T-cell (primary cell): ENCODE measurements around the gene TELO2. TPM values are rescaled to one million over a fixed set of nuclear protein-coding genes. Genes with fewer than 3 reads are reported as not detected.

Source experiments
- ATAC-seq, 4 experiments: fragments of 200-7000 bp in 3 of 4; fragments of 150-1000 bp in 1 of 4; cut with Tn5 transposase; replicated peaks in 1 of 4; 1 replicate in 3 of 4; 2 replicates in 1 of 4; pipeline ENCODE4 v1.10.0; 2021; ENCODE audit warnings: moderate library complexity in 3 of 4, mild to moderate bottlenecking in 2 of 4, moderate number of reproducible peaks in 1 of 4
- CTCF ChIA-PET, 2 donors: fragments of 300-600 bp; sonication (Branson Sonifier 250); formaldehyde crosslinking; loops; one replicate each; lab custom pipeline; 2022; ENCODE audit warnings: antibody characterized with exemption in 2 of 2; lab: Charles Lee
- POLR2A ChIA-PET, 2 donors: fragments of 300-600 bp; sonication (Branson Sonifier 250); formaldehyde crosslinking; loops; one replicate each; lab custom pipeline; 2022; ENCODE audit warnings: antibody characterized with exemption in 2 of 2; lab: Charles Lee
- DNase-seq, 35 experiments: peaks; one replicate each; pipeline versions ENCODE4 v3.0.0 to v3.0.0-alpha.2; 2013 to 2023
- H3K27ac ChIP-seq: one replicate; pipeline ENCODE4 v1.5.1; 2013; ENCODE audit warnings: low read length
- H3K27me3 ChIP-seq, 2 experiments: replicated peaks in 1 of 2; 1 replicate in 1 of 2; 2 replicates in 1 of 2; pipeline versions ENCODE4 v1.6.1 to v1.7.0; 2013; ENCODE audit warnings: low read length in 1 of 2, mixed read lengths in 1 of 2; ENCODE audit not compliant: control insufficient read depth in 2 of 2, insufficient read depth in 2 of 2; ENCODE audit errors: extremely low read depth in 1 of 2
- H3K36me3 ChIP-seq, 2 donors: 1 replicate in 1 of 2; 2 replicates in 1 of 2; pipeline versions ENCODE4 v1.6.1 to v1.7.0; 2013; ENCODE audit warnings: low read length in 1 of 2; ENCODE audit not compliant: control insufficient read depth in 2 of 2, insufficient read depth in 1 of 2; ENCODE audit errors: extremely low read depth in 1 of 2
- H3K4me1 ChIP-seq, 2 experiments: 1 replicate in 1 of 2; 2 replicates in 1 of 2; pipeline versions ENCODE4 v1.6.1 to v1.7.0; 2013; ENCODE audit warnings: low read length in 2 of 2, mixed read lengths in 1 of 2; ENCODE audit not compliant: insufficient read depth in 2 of 2, control insufficient read depth in 1 of 2; ENCODE audit errors: extremely low read depth in 1 of 2
- H3K4me3 ChIP-seq, 2 donors: 1 replicate in 1 of 2; 2 replicates in 1 of 2; pipeline versions ENCODE4 v1.5.1 to v1.7.0; 2013; ENCODE audit warnings: mild to moderate bottlenecking in 2 of 2, low read length in 1 of 2, moderate library complexity in 1 of 2; ENCODE audit not compliant: control insufficient read depth in 1 of 2; ENCODE audit errors: extremely low read depth in 1 of 2
- H3K9me3 ChIP-seq: 2 replicates; pipeline ENCODE4 v1.7.0; 2013
- H3K27ac Mint-ChIP-seq, 2 donors: one replicate each; pipeline ENCODE4 v1.8.0; 2020 to 2021; ENCODE audit warnings: mild to moderate bottlenecking in 2 of 2, mixed read lengths in 2 of 2
- H3K27me3 Mint-ChIP-seq, 2 donors: one replicate each; pipeline ENCODE4 v1.8.0; 2021 to 2022; ENCODE audit warnings: mixed read lengths in 2 of 2
- H3K36me3 Mint-ChIP-seq: one replicate; pipeline ENCODE4 v1.8.0; 2021; ENCODE audit warnings: mixed read lengths
- H3K4me1 Mint-ChIP-seq, 3 donors: one replicate each; pipeline ENCODE4 v1.8.0; 2020 to 2022; ENCODE audit warnings: mixed read lengths in 3 of 3, mild to moderate bottlenecking in 1 of 3
- H3K4me3 Mint-ChIP-seq, 3 donors: one replicate each; pipeline ENCODE4 v1.8.0; 2020 to 2022; ENCODE audit warnings: mild to moderate bottlenecking in 3 of 3, mixed read lengths in 3 of 3, moderate library complexity in 3 of 3
- H3K9me3 Mint-ChIP-seq, 3 donors: one replicate each; pipeline ENCODE4 v1.8.0; 2020 to 2022; ENCODE audit warnings: mixed read lengths in 3 of 3
- WGBS: methylation state at CpG from one replicate; pipeline ENCODE4 v1.1.5; 2013; ENCODE audit warnings: missing lambda C conversion rate; ENCODE audit not compliant: insufficient coverage; 5-methylcytosine and 5-hydroxymethylcytosine counted together
- total RNA-seq, 35 experiments: library from RNA in 6 of 35; stranded (reverse) in 6 of 35; fragments of 120-200 nt in 1 of 35; gene quantifications; one replicate each; pipeline versions ENCODE4 v1.2.1 to v1.2.4 and lab custom pipeline; 2013 to 2026

TELO2 gene
- total RNA-seq, 5 donors from 2014 or later (not counting 1 experiment from before 2014, with no cell fraction given): 36.0 to 73.0 (median 56.1) TPM

DNA sequence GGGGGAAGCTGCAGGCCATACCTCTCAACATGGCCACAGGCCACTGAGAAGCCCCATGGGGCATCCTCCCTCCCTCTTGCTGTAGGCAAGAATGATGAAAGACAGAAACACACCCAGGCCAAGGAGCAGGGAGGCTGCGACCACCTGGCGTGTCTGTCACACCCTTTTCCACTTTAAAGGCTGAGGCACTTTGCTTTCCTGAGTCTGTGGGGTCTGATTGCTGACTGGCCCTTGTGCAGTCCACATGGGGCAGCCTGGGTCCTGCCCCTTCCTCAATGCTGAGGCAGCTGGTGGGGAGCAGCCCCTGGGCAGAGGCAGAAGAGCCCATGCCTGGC lies 49.0 kb downstream of the TELO2 start:
- ChIA-PET POLR2A (no interaction called here), CTCF (no interaction called here)
- Mint-ChIP-seq H3K27me3 (no peaks in the 10 kb centered on the region), H3K4me1 (peaks cover 86 to 94% (median 93%) of the 10 kb centered on the region in 3 donors), H3K4me3 (peak overlapping the region in 1 of 3 donors; percentile 75), H3K36me3 (peaks cover 29% of the 10 kb centered on the region), H3K9me3 (no peaks in the 10 kb centered on the region), H3K27ac (peak overlapping the region; percentile 69 to 85)
- Histone ChIP-seq H3K9me3 (no peaks in the 10 kb centered on the region), H3K27ac (no peak overlapping the region), H3K36me3 (peaks cover 19 to 78% of the 10 kb centered on the region in 2 donors), H3K4me3 (no peak overlapping the region), H3K4me1 (peaks cover 17 to 96% of the 10 kb centered on the region in 2 experiments), H3K27me3 (no peaks in the 10 kb centered on the region)
- DNase-seq (no peak), ATAC-seq (no peak)
- WGBS: no CpG with 5 or more reads among the region's 2 CpGs

DNA sequence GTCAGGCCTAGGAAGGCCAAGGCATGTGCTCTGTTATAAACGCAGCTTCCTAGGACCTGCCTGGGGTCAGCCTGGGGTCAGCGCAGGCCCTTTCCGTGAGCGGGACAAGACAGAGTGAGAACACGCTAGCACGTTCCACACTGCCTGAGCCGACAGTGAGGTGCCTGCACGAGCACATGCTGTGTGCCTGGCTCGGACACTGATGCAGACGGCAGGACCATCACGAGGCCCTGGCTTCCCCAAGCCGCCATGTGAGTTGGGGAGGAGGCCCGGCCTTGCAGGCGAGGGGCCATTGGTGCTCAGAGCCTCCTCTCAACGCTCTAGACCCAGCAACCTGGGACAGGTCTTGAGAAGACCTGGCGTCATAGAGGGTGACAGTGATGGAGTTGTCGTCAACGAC lies 49.4 kb downstream of the TELO2 start:
- CTCF ChIA-PET: no interaction called here
- WGBS: 95% methylated on average over 15 of the region's 18 CpGs
- H3K9me3 Mint-ChIP-seq: no peaks in the 10 kb centered on the region

GRCh38 chr16:1543085-1543896 lies 50.1 kb downstream of the TELO2 start:
- Histone ChIP-seq H3K4me1 (peaks cover 8 to 92% of the 10 kb centered on the region in 2 experiments), H3K4me3 (peak overlapping the region in 1 of 2 donors; percentile 15), H3K27me3 (no peaks in the 10 kb centered on the region), H3K36me3 (peaks cover 14 to 73% of the 10 kb centered on the region in 2 donors), H3K27ac (peak overlapping the region; percentile 60), H3K9me3 (no peaks in the 10 kb centered on the region)
- Mint-ChIP-seq H3K27ac (peak overlapping the region; percentile 85 to 94), H3K4me3 (peak overlapping the region; percentile 59 to 75 (median 74)), H3K4me1 (peaks cover 86 to 94% (median 93%) of the 10 kb centered on the region in 3 donors), H3K36me3 (peaks cover 23% of the 10 kb centered on the region), H3K27me3 (no peaks in the 10 kb centered on the region), H3K9me3 (no peaks in the 10 kb centered on the region)
- ATAC-seq (peak; percentile 38 to 75 (median 51)), DNase-seq (peak in 10 of 35 experiments; percentile 17 to 53 (median 28))
- CTCF ChIA-PET: no interaction called here
- POLR2A ChIA-PET: no interaction called here
- WGBS: 24% methylated on average over 17 of the region's 30 CpGs

More for the DNA sequence above, 49.4 kb downstream of the TELO2 start:
- POLR2A ChIA-PET: no interaction called here
- Mint-ChIP-seq H3K27ac (peak overlapping the region; percentile 85 to 94), H3K4me3 (peak overlapping the region; percentile 24 to 75 (median 74)), H3K36me3 (peaks cover 26% of the 10 kb centered on the region), H3K27me3 (no peaks in the 10 kb centered on the region), H3K4me1 (peaks cover 86 to 94% (median 93%) of the 10 kb centered on the region in 3 donors)
- Histone ChIP-seq H3K9me3 (no peaks in the 10 kb centered on the region), H3K4me1 (peaks cover 13 to 93% of the 10 kb centered on the region in 2 experiments), H3K27ac (peak overlapping the region; percentile 60), H3K36me3 (peaks cover 18 to 77% of the 10 kb centered on the region in 2 donors), H3K27me3 (no peaks in the 10 kb centered on the region), H3K4me3 (no peak overlapping the region)
- DNase-seq (no peak), ATAC-seq (no peak)

DNA sequence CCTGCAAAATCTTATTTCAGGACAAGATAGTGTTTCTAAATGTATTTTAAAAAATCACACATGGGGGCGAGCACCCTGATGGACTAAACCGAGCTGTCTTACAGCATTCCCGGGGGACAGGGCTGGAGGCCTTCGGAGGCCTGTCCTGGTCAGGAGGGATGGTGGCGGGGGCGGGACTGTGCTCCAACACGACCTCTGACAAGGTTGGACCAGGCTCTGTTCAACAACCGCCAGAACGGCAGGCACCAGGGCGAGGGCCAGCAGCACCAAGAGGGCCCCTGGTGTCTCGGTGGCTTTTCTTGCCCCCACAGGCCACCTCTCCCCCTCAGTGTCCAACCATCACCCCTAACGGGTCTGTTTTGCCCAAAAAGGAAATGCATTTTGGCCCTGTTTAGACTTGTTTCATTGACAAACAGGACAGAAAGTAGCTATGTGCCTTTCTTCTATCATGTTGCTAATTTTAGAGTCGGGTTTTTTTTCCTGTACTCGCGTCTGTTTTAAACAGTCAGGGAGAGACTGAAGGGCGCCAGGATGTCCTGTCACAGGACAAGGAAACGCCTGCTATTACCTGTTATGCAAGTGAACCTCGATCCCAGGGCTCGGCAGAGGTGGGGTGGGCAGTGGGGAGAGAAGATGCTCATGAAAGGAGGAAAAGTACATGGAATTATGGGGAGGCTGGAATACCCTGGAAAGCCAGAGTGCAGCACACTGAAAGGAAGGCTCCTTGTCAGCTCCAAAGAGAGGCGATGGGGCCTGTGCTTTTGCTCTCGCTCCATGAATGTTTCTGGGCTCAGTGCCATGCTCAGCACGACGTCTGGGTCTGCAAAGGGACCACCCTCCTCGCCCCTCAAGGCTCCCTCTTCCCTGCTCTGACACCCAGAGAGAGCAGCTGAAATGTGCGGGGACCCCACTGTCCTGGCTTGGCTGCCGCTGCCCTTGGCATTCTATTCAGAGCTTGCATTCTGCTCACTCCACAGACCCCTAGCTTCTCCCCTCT lies 52.2 kb downstream of the TELO2 start:
- H3K4me1 Mint-ChIP-seq: peaks cover 90 to 94% (median 94%) of the 10 kb centered on the region in 3 donors
- H3K27me3 Mint-ChIP-seq: no peaks in the 10 kb centered on the region
- ChIA-PET CTCF (no interaction called here), POLR2A (interaction anchor here in 1 of 2 donors (0.6 kb wide), 1 partner anchor 1209 kb away, joined by 3 read pairs; no protein-coding TSS in a partner anchor)
- DNase-seq (no peak), ATAC-seq (no peak)
- 68% methylated on average over 19 of the region's 26 CpGs for WGBS
- Histone ChIP-seq H3K4me1 (peaks cover 4 to 84% of the 10 kb centered on the region in 2 experiments), H3K9me3 (no peaks in the 10 kb centered on the region), H3K4me3 (no peak overlapping the region), H3K27ac (peak overlapping the region; percentile 26), H3K36me3 (peaks cover 20 to 73% of the 10 kb centered on the region in 2 donors), H3K27me3 (no peaks in the 10 kb centered on the region)
- H3K27ac Mint-ChIP-seq: peak overlapping the region; percentile 82 to 85
- H3K4me3 Mint-ChIP-seq: peak overlapping the region; percentile 17 to 75 (median 43)
- H3K36me3 Mint-ChIP-seq: peaks cover 29% of the 10 kb centered on the region
- H3K9me3 Mint-ChIP-seq: no peaks in the 10 kb centered on the region

DNA sequence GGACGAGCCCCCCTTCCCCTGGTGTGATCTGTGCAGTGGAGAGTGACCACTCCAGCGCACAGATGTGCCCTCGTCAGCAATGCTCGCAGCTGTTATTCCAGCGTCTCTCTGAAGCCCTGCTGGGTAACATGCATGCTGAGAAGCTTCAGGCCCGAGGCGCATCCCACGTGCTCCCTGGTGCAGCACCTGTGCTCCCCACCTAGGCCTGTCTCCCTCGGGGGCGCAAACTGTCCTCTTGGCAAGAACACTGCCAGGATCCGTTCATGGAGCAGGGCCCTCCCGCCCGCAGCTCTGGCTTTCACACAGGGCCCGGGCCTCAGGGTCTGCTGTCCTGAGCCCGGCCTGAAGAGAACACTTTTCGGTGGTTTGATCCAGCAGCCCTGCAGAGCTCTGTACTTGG lies 53.3 kb downstream of the TELO2 start:
- Mint-ChIP-seq H3K27ac (peak overlapping the region in 1 of 2 donors; percentile 69), H3K9me3 (no peaks in the 10 kb centered on the region), H3K27me3 (no peaks in the 10 kb centered on the region), H3K4me1 (peaks cover 80 to 91% (median 89%) of the 10 kb centered on the region in 3 donors), H3K36me3 (peaks cover 30% of the 10 kb centered on the region), H3K4me3 (peak overlapping the region in 1 of 3 donors; percentile 75)
- ATAC-seq (no peak), DNase-seq (no peak)
- Histone ChIP-seq H3K9me3 (no peaks in the 10 kb centered on the region), H3K4me1 (peaks cover 4 to 85% of the 10 kb centered on the region in 2 experiments), H3K27me3 (no peaks in the 10 kb centered on the region), H3K4me3 (no peak overlapping the region), H3K27ac (no peak overlapping the region), H3K36me3 (peaks cover 20 to 71% of the 10 kb centered on the region in 2 donors)
- ChIA-PET CTCF (no interaction called here), POLR2A (no interaction called here)
- 95% methylated on average over 16 of the region's 16 CpGs for WGBS

DNA sequence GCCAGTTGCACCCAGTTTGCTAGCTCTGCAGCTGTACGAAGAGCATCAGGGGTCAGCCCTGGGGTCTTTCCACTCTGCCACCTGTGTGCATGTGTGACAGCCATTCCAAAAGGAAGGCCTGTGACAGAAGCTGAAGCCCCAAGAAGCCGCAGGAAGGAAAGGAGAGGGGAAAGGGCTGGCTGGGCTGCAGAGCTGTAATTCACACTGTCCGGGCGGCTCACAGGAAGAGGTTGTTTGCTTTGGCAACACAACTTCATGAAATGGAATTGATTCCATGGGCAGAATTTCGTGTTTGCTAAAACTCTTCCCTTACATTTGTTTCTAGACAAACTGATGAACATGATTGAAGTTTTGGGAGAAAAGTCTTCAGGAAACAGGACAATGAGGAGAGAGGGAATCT lies 55.1 kb downstream of the TELO2 start:
- Histone ChIP-seq H3K27me3 (no peaks in the 10 kb centered on the region), H3K4me1 (peaks cover 4 to 76% of the 10 kb centered on the region in 2 experiments), H3K27ac (no peak overlapping the region), H3K36me3 (peaks cover 15 to 70% of the 10 kb centered on the region in 2 donors), H3K4me3 (no peak overlapping the region), H3K9me3 (no peaks in the 10 kb centered on the region)
- Mint-ChIP-seq H3K4me3 (peak overlapping the region in 1 of 3 donors; percentile 75), H3K27me3 (no peaks in the 10 kb centered on the region), H3K36me3 (peaks cover 28% of the 10 kb centered on the region), H3K4me1 (peaks cover 78 to 84% (median 82%) of the 10 kb centered on the region in 3 donors), H3K9me3 (no peaks in the 10 kb centered on the region), H3K27ac (peak overlapping the region; percentile 22 to 23)
- ChIA-PET POLR2A (interaction anchor here in 1 of 2 donors (0.5 kb wide), 1 partner anchor 165 kb away, joined by 13 read pairs; no protein-coding TSS in a partner anchor), CTCF (no interaction called here)
- no peak for DNase-seq
- WGBS: 87% methylated on average over 2 of the region's 5 CpGs
- no peak for ATAC-seq
